Measurements from ENCODE around the gene FCGBP.

FCGBP gene

GRCh38 chr19:39943586-39943985 lies 9.2 kb upstream of the FCGBP start:
- DNase-seq, result no peak

GRCh38 chr19:39942366-39942730 lies 7.9 kb upstream of the FCGBP start:
- DNase-seq, result no peak

- DNase-seq, result peak; percentile 77
Measured at GRCh38 chr19:39941615-39942365, 7.4 kb upstream of the FCGBP start.

- DNase-seq, result no peak
Measured at GRCh38 chr19:39941151-39941550, 6.7 kb upstream of the FCGBP start.

- no peak for DNase-seq
Measured at GRCh38 chr19:39940221-39940833, 5.9 kb upstream of the FCGBP start.

- DNase-seq, result no peak
Measured at GRCh38 chr19:39939556-39939955, 5.1 kb upstream of the FCGBP start.

GRCh38 chr19:39937787-39938186 lies 3.4 kb upstream of the FCGBP start:
- no peak for DNase-seq

GRCh38 chr19:39937094-39937720 lies 2.8 kb upstream of the FCGBP start:
- peak; percentile 55 for DNase-seq

GRCh38 chr19:39936622-39937021 lies 2.2 kb upstream of the FCGBP start:
- no peak for DNase-seq

GRCh38 chr19:39936020-39936419 lies 1.6 kb upstream of the FCGBP start:
- no peak for DNase-seq

GRCh38 chr19:39935364-39935661 lies 879 bp upstream of the FCGBP start:
- DNase-seq, result no peak

- DNase-seq, result no peak
Measured at GRCh38 chr19:39929750-39930149, 4.7 kb downstream of the FCGBP start.

GRCh38 chr19:39928357-39928725 lies 6.1 kb downstream of the FCGBP start:
- DNase-seq, result no peak

- no peak for DNase-seq
Measured at GRCh38 chr19:39927524-39928356, 6.7 kb downstream of the FCGBP start.

- no peak for DNase-seq
Measured at GRCh38 chr19:39927076-39927475, 7.4 kb downstream of the FCGBP start.

GRCh38 chr19:39926170-39926760 lies 8.2 kb downstream of the FCGBP start:
- no peak for DNase-seq

- DNase-seq, result no peak
Measured at GRCh38 chr19:39924952-39925351, 9.5 kb downstream of the FCGBP start.

GRCh38 chr19:39924389-39924788 lies 10.0 kb downstream of the FCGBP start:
- no peak for DNase-seq

GRCh38 chr19:39923862-39924261 lies 10.6 kb downstream of the FCGBP start:
- DNase-seq, result no peak

GRCh38 chr19:39919976-39920375 lies 14.5 kb downstream of the FCGBP start:
- DNase-seq, result no peak

GRCh38 chr19:39918183-39918651 lies 16.2 kb downstream of the FCGBP start:
- no peak for DNase-seq

GRCh38 chr19:39917561-39918182 lies 16.8 kb downstream of the FCGBP start:
- no peak for DNase-seq
